NCI-H82 (cell line): Measurements from ENCODE around the gene LPAR2.
"Not testable (repeated sequence)": the region's sequence is repeated elsewhere in the genome, so short reads cannot be mapped to it uniquely, and the experiment has no call there.

Experiments
- DNase-seq: peaks from one replicate; lab custom pipeline; 2025; lab: John Stamatoyannopoulos, UW

LPAR2 gene

GRCh38 chr19:19631346-19631745 is 3.3 kb upstream of the LPAR2 start:
- no peak for DNase-seq

- no peak for DNase-seq
These were observed 2.4 kb upstream of the LPAR2 start for GRCh38 chr19:19630426-19630825.

GRCh38 chr19:19630062-19630414 is 2.0 kb upstream of the LPAR2 start:
- no peak for DNase-seq

GRCh38 chr19:19628501-19629134 is 598 bp upstream of the LPAR2 start:
- DNase-seq = peak; percentile 95

GRCh38 chr19:19626516-19627472 is 1.2 kb downstream of the LPAR2 start:
- DNase-seq = no peak

GRCh38 chr19:19624032-19624570 is 3.9 kb downstream of the LPAR2 start:
- DNase-seq = no peak

- no peak for DNase-seq
These were observed 4.6 kb downstream of the LPAR2 start for GRCh38 chr19:19623383-19623782.

- no peak for DNase-seq
These were observed 8.2 kb downstream of the LPAR2 start for GRCh38 chr19:19619849-19620210.

- peak; percentile 33 for DNase-seq
These were observed 8.7 kb downstream of the LPAR2 start for GRCh38 chr19:19619181-19619848.

GRCh38 chr19:19618219-19619051 is 9.6 kb downstream of the LPAR2 start, which contains the start of gene PBX4:
Gene PBX4 (minus strand): TSS chr19:19618687. CDS start chr19:19618629, 58 bp downstream.
- peak; percentile 100 for DNase-seq

GRCh38 chr19:19615086-19615485 is 12.9 kb downstream of the LPAR2 start:
- no peak for DNase-seq

- no peak for DNase-seq
These were observed 14.5 kb downstream of the LPAR2 start for GRCh38 chr19:19613506-19613905.

- no peak for DNase-seq
These were observed 17.4 kb downstream of the LPAR2 start for GRCh38 chr19:19610376-19611202.

GRCh38 chr19:19606686-19607085 is 21.3 kb downstream of the LPAR2 start:
- DNase-seq = not testable (repeated sequence)

- no peak for DNase-seq
These were observed 22.0 kb downstream of the LPAR2 start for GRCh38 chr19:19606021-19606420.

GRCh38 chr19:19602713-19603324 is 25.2 kb downstream of the LPAR2 start:
- DNase-seq = no peak

- DNase-seq = no peak
These were observed 25.8 kb downstream of the LPAR2 start for GRCh38 chr19:19602136-19602712.

- DNase-seq = no peak
These were observed 27.2 kb downstream of the LPAR2 start for GRCh38 chr19:19600793-19601330.

GRCh38 chr19:19598728-19599451 is 29.1 kb downstream of the LPAR2 start:
- DNase-seq = not testable (repeated sequence)
